Nephron (organoid): ENCODE measurements around the gene EDIL3.
"Not testable (repeated sequence)": the region's sequence is repeated elsewhere in the genome, so short reads cannot be mapped to it uniquely, and the experiment has no call there.

ENCODE experiments used
- H3K27ac Mint-ChIP-seq, 3 experiments: 2 replicates each; pipeline ENCODE4 v1.8.0; 2020; ENCODE audit warnings: mixed read lengths in 3 of 3, mild to moderate bottlenecking in 2 of 3, moderate library complexity in 1 of 3
- H3K27me3 Mint-ChIP-seq: 2 replicates; pipeline ENCODE4 v1.8.0; 2021; ENCODE audit warnings: low read depth, mild to moderate bottlenecking, moderate library complexity, mixed read lengths
- H3K36me3 Mint-ChIP-seq: 2 replicates; pipeline ENCODE4 v1.8.0; 2020; ENCODE audit warnings: low read depth, mixed read lengths
- H3K4me1 Mint-ChIP-seq: 2 replicates; pipeline ENCODE4 v1.8.0; 2020; ENCODE audit warnings: mixed read lengths
- H3K4me3 Mint-ChIP-seq, 3 experiments: 2 replicates each; pipeline ENCODE4 v1.8.0; 2020; ENCODE audit warnings: mild to moderate bottlenecking in 3 of 3, mixed read lengths in 3 of 3, moderate library complexity in 2 of 3
- H3K9me3 Mint-ChIP-seq: 2 replicates; pipeline ENCODE4 v1.8.0; 2020; ENCODE audit warnings: mixed read lengths
- TF ChIP-seq, protein P1 (sequence below), 3 experiments: fragments of 200-600 bp; sonication (generic); IDR thresholded peaks; one replicate each; pipeline ENCODE4 v1.5.0; 2021; ENCODE audit warnings: antibody characterized with exemption in 3 of 3; ENCODE audit not compliant: unreplicated experiment in 3 of 3

Gene EDIL3

DNA sequence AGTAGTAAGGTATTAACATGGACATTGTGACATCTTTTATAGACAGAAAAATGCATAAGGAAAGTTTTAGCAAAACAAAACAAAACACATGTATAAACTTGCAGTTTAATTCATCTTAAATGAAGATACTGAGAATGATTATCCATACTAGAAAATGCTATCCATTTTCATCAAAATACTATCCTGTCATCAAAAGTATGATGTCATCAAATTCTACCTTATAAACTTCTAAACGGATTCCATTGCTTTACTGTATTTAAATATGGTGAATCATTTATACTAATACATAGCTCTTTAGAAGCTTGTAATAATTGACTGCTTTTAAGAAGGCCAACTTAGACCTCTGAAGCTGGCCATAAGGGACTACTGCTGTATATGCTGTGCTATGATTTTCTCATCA is 221.0 kb downstream of the EDIL3 start:
- H3K27ac Mint-ChIP-seq: no peak overlapping the region
- H3K27me3 Mint-ChIP-seq: no peaks in the 10 kb centered on the region
- no peaks in the 10 kb centered on the region for H3K4me1 Mint-ChIP-seq
- H3K9me3 Mint-ChIP-seq: no peaks in the 10 kb centered on the region
- no peaks in the 10 kb centered on the region for H3K36me3 Mint-ChIP-seq
- H3K4me3 Mint-ChIP-seq: no peak overlapping the region
- TF ChIP-seq, protein P1, sequence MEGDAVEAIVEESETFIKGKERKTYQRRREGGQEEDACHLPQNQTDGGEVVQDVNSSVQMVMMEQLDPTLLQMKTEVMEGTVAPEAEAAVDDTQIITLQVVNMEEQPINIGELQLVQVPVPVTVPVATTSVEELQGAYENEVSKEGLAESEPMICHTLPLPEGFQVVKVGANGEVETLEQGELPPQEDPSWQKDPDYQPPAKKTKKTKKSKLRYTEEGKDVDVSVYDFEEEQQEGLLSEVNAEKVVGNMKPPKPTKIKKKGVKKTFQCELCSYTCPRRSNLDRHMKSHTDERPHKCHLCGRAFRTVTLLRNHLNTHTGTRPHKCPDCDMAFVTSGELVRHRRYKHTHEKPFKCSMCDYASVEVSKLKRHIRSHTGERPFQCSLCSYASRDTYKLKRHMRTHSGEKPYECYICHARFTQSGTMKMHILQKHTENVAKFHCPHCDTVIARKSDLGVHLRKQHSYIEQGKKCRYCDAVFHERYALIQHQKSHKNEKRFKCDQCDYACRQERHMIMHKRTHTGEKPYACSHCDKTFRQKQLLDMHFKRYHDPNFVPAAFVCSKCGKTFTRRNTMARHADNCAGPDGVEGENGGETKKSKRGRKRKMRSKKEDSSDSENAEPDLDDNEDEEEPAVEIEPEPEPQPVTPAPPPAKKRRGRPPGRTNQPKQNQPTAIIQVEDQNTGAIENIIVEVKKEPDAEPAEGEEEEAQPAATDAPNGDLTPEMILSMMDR (IDR thresholded peaks at IDR 0.05; ENCODE audit: unreplicated experiment in 3 of 3): no peak

DNA sequence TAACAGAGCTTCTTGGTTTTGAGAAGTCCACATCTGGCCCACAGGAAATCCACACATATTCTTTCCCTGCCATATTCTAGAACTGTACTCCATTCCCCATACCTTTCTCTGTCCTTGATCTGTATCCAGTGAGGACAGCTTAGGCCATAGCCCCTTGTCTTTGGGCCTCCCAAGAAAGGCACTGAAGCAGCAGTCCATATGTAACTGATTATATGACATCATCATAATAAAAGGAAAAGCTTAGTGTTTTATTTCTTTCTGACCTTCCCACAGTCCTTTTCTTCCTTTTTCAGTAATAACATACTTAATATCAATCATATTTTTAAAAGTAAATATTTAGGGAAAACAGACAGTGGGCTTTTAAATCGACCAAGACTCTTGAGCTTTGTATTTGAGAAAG is 222.0 kb downstream of the EDIL3 start:
- Mint-ChIP-seq H3K27me3 (no peaks in the 10 kb centered on the region), H3K4me3 (no peak overlapping the region), H3K4me1 (no peaks in the 10 kb centered on the region), H3K9me3 (no peaks in the 10 kb centered on the region), H3K36me3 (no peaks in the 10 kb centered on the region), H3K27ac (peak overlapping the region in 1 of 3 experiments; percentile 76)
- TF ChIP-seq, protein P1 (IDR thresholded peaks at IDR 0.05; ENCODE audit: unreplicated experiment in 3 of 3): no peak

DNA sequence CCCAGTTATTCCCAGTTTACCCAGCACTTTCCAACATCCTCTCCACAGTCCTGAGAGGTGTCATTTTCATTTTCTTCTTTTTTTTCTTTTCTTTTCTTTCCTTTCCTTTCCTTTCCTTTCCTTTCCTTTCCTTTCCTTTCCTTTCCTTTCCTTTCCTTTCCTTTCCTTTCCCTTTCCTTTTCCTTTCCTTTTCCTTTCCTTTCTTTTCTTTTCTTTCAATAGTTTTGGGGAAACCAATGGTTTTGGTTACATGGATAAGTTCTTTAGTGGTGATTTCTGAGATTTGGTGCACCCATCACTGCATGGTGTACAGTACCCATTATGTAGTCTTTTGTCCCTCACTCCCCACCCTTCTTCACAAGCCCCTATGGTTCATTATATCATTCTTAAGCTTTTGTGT is 224.0 kb downstream of the EDIL3 start:
- H3K9me3 Mint-ChIP-seq, H3K4me3 Mint-ChIP-seq, H3K27ac Mint-ChIP-seq, H3K27me3 Mint-ChIP-seq, H3K36me3 Mint-ChIP-seq, H3K4me1 Mint-ChIP-seq: not testable (repeated sequence)

DNA sequence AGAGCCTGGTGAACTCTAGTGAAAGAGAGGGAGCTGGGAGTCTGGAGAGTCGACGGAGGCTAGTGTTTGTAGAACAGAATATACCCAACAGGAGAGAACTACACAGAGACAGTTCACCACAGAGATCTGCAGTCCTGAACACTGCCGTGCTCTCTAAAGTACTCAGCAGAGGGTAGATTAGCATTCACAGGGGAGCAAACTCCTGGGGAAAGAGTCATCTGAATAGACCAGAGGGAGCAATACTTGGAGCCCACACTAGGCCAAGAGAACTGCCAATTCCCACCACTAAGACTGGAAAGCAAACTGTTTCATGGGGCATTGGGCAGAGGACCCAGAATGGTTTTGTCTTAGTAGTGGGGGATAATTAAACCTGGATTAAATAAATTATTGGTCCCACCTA is 235.6 kb downstream of the EDIL3 start:
- no peak overlapping the region for H3K27ac Mint-ChIP-seq

DNA sequence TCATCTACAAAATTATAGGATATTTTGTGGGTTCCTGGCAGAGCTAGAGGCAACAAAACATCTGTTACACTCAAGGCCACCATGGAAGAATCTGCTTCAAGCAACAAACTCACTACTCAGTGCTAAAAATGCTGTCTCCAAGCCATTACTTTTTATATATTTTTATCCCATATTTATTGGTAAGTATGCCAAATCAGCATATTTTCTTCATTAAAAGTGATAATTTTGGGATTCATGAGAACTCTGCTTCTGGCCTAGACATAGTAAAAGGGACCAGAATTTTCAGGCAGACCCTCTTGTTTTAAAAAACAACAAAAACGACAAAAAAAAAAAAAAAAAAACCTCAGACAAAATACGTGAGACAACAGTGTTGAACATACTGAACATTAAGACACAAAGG is 236.0 kb downstream of the EDIL3 start:
- Mint-ChIP-seq H3K27ac (no peak overlapping the region), H3K9me3 (no peaks in the 10 kb centered on the region), H3K4me3 (no peak overlapping the region), H3K4me1 (no peaks in the 10 kb centered on the region), H3K27me3 (no peaks in the 10 kb centered on the region), H3K36me3 (no peaks in the 10 kb centered on the region)
- TF ChIP-seq, protein P1 (IDR thresholded peaks at IDR 0.05; ENCODE audit: unreplicated experiment in 3 of 3): no peak

More for the DNA sequence above, 235.6 kb downstream of the EDIL3 start:
- no peak overlapping the region for H3K4me3 Mint-ChIP-seq
- no peaks in the 10 kb centered on the region for H3K36me3 Mint-ChIP-seq
- TF ChIP-seq, protein P1 (IDR thresholded peaks at IDR 0.05; ENCODE audit: unreplicated experiment in 3 of 3): no peak
- H3K27me3 Mint-ChIP-seq: no peaks in the 10 kb centered on the region
- no peaks in the 10 kb centered on the region for H3K4me1 Mint-ChIP-seq
- H3K9me3 Mint-ChIP-seq: no peaks in the 10 kb centered on the region

DNA sequence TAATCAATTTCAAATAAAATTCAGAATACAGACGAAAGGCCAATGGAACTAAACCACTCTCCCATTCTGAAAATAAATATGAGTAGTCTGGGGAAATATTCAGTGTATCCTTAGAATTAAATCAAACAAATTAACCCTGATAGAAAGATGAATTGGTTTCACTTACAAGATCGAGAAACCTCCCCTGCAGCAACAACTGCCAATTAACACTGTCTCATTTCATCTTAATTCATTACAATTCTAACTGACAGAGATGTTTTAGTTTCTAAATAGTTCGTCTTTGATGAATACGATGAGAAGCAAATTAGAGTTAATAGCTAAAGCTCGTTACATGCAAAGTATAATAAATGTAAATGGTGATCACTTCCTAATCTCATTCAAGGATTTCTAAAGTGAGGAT is 247.1 kb downstream of the EDIL3 start:
- no peaks in the 10 kb centered on the region for H3K9me3 Mint-ChIP-seq
- no peak overlapping the region for H3K27ac Mint-ChIP-seq
- H3K36me3 Mint-ChIP-seq: no peaks in the 10 kb centered on the region
- no peaks in the 10 kb centered on the region for H3K4me1 Mint-ChIP-seq
- H3K27me3 Mint-ChIP-seq: no peaks in the 10 kb centered on the region
- TF ChIP-seq, protein P1 (IDR thresholded peaks at IDR 0.05; ENCODE audit: unreplicated experiment in 3 of 3): no peak
- H3K4me3 Mint-ChIP-seq: no peak overlapping the region
